K562 (cell line): ENCODE data around the gene MAP3K19. TPM values are rescaled to one million over a fixed set of nuclear protein-coding genes. Genes with fewer than 3 reads are reported as not detected.

Source experiments
- SNAPC5 ChIP-seq: fragments of 250-450 bp; sonication (Bioruptor Pico); IDR thresholded peaks from 2 replicates; pipeline ENCODE4 v1.8.0; 2021; ENCODE audit warnings: moderate library complexity, mild to moderate bottlenecking, inconsistent platforms
- polyA plus RNA-seq, 8 experiments: library from polyadenylated mRNA; depleted of rRNA in 4 of 8; stranded (reverse) in 5 of 8; unstranded in 3 of 8; fragments of >200 nt; fragmentation: Nextera tagmentation in 2 of 8; fragmentation: Illumina TruSeq in 1 of 8; extraction: Ambion mirVana in 2 of 8; extraction: Trizol in 1 of 8; gene quantifications; 2 replicates each; pipeline versions ENCODE4 v1.2.1 to v1.2.3, GENCODE V29; 2011 to 2014; ENCODE audit warnings: inconsistent platforms in 1 of 8, missing spikeins in 1 of 8
- total RNA-seq, 7 experiments: library from RNA; depleted of rRNA in 6 of 7; stranded (reverse); fragments of >200 nt in 6 of 7; fragmentation: Illumina TruSeq in 2 of 7; extraction: Trizol in 2 of 7; gene quantifications; 2 replicates each; pipeline versions ENCODE4 v1.2.1 to v1.2.3, GENCODE V29; 2011 to 2021; ENCODE audit warnings: low replicate concordance in 1 of 7
- TF ChIP-seq, protein P1 (sequence below): fragments of 450-650 bp; IDR thresholded peaks from 2 replicates; pipeline ENCODE4 v1.6.1; 2016; ENCODE audit warnings: mild to moderate bottlenecking, moderate library complexity
- TF ChIP-seq, protein P2 (sequence below): IDR thresholded peaks from 2 replicates; pipeline ENCODE4 v1.6.1; 2014; ENCODE audit warnings: antibody characterized with exemption
- TF ChIP-seq, protein P3 (sequence below): sonication (generic); formaldehyde crosslinking; IDR thresholded peaks from 2 replicates; pipeline ENCODE4 v1.8.1; 2023; ENCODE audit warnings: mild to moderate bottlenecking, missing genetic modification reagents
- TF ChIP-seq, protein P4 (sequence below): sonication (generic); formaldehyde crosslinking; IDR thresholded peaks from 2 replicates; pipeline ENCODE4 v1.8.0; 2022; ENCODE audit warnings: mild to moderate bottlenecking, missing genetic modification reagents

The MAP3K19 gene
- total and polyA plus RNA-seq, 9 of the 15 experiments (the other 6 are each of a cell fraction or from before 2014, with no cell fraction given): 0.29 TPM; not detected in 8

DNA sequence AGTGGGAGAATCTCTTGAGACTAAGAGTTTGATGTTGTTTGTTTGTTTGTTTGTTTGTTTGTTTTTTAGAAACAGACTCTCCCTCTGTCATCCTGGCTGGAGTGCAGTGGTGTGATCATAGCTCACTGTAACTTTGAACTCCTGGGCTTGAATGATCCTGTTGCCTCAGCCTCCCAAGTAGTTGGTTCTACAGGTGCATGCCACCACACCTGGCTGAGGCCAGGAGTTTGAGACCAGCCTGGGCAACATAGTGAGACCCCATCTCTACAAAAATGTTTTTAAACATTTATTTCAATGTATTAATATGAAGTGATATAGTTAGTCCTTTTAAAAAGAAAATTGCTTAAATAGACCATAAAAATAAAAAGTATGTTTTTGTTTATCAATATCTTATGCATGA, 35.6 kb downstream of the MAP3K19 start (continued):
- TF ChIP-seq, protein P1, sequence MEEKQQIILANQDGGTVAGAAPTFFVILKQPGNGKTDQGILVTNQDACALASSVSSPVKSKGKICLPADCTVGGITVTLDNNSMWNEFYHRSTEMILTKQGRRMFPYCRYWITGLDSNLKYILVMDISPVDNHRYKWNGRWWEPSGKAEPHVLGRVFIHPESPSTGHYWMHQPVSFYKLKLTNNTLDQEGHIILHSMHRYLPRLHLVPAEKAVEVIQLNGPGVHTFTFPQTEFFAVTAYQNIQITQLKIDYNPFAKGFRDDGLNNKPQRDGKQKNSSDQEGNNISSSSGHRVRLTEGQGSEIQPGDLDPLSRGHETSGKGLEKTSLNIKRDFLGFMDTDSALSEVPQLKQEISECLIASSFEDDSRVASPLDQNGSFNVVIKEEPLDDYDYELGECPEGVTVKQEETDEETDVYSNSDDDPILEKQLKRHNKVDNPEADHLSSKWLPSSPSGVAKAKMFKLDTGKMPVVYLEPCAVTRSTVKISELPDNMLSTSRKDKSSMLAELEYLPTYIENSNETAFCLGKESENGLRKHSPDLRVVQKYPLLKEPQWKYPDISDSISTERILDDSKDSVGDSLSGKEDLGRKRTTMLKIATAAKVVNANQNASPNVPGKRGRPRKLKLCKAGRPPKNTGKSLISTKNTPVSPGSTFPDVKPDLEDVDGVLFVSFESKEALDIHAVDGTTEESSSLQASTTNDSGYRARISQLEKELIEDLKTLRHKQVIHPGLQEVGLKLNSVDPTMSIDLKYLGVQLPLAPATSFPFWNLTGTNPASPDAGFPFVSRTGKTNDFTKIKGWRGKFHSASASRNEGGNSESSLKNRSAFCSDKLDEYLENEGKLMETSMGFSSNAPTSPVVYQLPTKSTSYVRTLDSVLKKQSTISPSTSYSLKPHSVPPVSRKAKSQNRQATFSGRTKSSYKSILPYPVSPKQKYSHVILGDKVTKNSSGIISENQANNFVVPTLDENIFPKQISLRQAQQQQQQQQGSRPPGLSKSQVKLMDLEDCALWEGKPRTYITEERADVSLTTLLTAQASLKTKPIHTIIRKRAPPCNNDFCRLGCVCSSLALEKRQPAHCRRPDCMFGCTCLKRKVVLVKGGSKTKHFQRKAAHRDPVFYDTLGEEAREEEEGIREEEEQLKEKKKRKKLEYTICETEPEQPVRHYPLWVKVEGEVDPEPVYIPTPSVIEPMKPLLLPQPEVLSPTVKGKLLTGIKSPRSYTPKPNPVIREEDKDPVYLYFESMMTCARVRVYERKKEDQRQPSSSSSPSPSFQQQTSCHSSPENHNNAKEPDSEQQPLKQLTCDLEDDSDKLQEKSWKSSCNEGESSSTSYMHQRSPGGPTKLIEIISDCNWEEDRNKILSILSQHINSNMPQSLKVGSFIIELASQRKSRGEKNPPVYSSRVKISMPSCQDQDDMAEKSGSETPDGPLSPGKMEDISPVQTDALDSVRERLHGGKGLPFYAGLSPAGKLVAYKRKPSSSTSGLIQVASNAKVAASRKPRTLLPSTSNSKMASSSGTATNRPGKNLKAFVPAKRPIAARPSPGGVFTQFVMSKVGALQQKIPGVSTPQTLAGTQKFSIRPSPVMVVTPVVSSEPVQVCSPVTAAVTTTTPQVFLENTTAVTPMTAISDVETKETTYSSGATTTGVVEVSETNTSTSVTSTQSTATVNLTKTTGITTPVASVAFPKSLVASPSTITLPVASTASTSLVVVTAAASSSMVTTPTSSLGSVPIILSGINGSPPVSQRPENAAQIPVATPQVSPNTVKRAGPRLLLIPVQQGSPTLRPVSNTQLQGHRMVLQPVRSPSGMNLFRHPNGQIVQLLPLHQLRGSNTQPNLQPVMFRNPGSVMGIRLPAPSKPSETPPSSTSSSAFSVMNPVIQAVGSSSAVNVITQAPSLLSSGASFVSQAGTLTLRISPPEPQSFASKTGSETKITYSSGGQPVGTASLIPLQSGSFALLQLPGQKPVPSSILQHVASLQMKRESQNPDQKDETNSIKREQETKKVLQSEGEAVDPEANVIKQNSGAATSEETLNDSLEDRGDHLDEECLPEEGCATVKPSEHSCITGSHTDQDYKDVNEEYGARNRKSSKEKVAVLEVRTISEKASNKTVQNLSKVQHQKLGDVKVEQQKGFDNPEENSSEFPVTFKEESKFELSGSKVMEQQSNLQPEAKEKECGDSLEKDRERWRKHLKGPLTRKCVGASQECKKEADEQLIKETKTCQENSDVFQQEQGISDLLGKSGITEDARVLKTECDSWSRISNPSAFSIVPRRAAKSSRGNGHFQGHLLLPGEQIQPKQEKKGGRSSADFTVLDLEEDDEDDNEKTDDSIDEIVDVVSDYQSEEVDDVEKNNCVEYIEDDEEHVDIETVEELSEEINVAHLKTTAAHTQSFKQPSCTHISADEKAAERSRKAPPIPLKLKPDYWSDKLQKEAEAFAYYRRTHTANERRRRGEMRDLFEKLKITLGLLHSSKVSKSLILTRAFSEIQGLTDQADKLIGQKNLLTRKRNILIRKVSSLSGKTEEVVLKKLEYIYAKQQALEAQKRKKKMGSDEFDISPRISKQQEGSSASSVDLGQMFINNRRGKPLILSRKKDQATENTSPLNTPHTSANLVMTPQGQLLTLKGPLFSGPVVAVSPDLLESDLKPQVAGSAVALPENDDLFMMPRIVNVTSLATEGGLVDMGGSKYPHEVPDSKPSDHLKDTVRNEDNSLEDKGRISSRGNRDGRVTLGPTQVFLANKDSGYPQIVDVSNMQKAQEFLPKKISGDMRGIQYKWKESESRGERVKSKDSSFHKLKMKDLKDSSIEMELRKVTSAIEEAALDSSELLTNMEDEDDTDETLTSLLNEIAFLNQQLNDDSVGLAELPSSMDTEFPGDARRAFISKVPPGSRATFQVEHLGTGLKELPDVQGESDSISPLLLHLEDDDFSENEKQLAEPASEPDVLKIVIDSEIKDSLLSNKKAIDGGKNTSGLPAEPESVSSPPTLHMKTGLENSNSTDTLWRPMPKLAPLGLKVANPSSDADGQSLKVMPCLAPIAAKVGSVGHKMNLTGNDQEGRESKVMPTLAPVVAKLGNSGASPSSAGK: no peak
- TF ChIP-seq, protein P2, sequence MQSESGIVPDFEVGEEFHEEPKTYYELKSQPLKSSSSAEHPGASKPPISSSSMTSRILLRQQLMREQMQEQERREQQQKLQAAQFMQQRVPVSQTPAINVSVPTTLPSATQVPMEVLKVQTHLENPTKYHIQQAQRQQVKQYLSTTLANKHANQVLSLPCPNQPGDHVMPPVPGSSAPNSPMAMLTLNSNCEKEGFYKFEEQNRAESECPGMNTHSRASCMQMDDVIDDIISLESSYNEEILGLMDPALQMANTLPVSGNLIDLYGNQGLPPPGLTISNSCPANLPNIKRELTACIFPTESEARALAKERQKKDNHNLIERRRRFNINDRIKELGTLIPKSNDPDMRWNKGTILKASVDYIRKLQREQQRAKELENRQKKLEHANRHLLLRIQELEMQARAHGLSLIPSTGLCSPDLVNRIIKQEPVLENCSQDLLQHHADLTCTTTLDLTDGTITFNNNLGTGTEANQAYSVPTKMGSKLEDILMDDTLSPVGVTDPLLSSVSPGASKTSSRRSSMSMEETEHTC: no peak
- TF ChIP-seq, protein P3, sequence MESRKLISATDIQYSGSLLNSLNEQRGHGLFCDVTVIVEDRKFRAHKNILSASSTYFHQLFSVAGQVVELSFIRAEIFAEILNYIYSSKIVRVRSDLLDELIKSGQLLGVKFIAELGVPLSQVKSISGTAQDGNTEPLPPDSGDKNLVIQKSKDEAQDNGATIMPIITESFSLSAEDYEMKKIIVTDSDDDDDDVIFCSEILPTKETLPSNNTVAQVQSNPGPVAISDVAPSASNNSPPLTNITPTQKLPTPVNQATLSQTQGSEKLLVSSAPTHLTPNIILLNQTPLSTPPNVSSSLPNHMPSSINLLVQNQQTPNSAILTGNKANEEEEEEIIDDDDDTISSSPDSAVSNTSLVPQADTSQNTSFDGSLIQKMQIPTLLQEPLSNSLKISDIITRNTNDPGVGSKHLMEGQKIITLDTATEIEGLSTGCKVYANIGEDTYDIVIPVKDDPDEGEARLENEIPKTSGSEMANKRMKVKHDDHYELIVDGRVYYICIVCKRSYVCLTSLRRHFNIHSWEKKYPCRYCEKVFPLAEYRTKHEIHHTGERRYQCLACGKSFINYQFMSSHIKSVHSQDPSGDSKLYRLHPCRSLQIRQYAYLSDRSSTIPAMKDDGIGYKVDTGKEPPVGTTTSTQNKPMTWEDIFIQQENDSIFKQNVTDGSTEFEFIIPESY (CRISPR knock-in tag): no peak
- no peak for TF ChIP-seq SNAPC5
- TF ChIP-seq, protein P4, sequence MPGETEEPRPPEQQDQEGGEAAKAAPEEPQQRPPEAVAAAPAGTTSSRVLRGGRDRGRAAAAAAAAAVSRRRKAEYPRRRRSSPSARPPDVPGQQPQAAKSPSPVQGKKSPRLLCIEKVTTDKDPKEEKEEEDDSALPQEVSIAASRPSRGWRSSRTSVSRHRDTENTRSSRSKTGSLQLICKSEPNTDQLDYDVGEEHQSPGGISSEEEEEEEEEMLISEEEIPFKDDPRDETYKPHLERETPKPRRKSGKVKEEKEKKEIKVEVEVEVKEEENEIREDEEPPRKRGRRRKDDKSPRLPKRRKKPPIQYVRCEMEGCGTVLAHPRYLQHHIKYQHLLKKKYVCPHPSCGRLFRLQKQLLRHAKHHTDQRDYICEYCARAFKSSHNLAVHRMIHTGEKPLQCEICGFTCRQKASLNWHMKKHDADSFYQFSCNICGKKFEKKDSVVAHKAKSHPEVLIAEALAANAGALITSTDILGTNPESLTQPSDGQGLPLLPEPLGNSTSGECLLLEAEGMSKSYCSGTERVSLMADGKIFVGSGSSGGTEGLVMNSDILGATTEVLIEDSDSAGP (CRISPR knock-in tag): no peak
- TF ChIP-seq, all 486 proteins: peak for 3
